Measurements from ENCODE around the gene NECTIN2.

Gene NECTIN2

GRCh38 chr19:44809577-44810233 lies 36.4 kb upstream of the NECTIN2 start:
- no peak for DNase-seq (ENCODE audit: insufficient read length)
- TF ChIP-seq POLR2A (IDR thresholded peaks at IDR 0.05; ENCODE audit: low read depth, low read length) (no peak), TAF1 (IDR thresholded peaks at IDR 0.05; ENCODE audit: borderline replicate concordance, low read depth, low read length) (no peak), POLR2AphosphoS5 (IDR thresholded peaks at IDR 0.05; ENCODE audit: low read depth, low read length) (no peak)
- FAIRE-seq = no peak

- DNase-seq (ENCODE audit: insufficient read length) = no peak
- FAIRE-seq = no peak
- TF ChIP-seq POLR2AphosphoS5 (IDR thresholded peaks at IDR 0.05; ENCODE audit: low read depth, low read length) (no peak), POLR2A (IDR thresholded peaks at IDR 0.05; ENCODE audit: low read depth, low read length) (no peak), TAF1 (IDR thresholded peaks at IDR 0.05; ENCODE audit: borderline replicate concordance, low read depth, low read length) (no peak)
Measured at GRCh38 chr19:44810234-44811121, 35.6 kb upstream of the NECTIN2 start.

GRCh38 chr19:44811122-44811419 lies 35.0 kb upstream of the NECTIN2 start:
- no peak for DNase-seq (ENCODE audit: insufficient read length)
- no peak for FAIRE-seq
- TF ChIP-seq POLR2A (IDR thresholded peaks at IDR 0.05; ENCODE audit: low read depth, low read length) = no peak
- TF ChIP-seq TAF1 (IDR thresholded peaks at IDR 0.05; ENCODE audit: borderline replicate concordance, low read depth, low read length) = no peak
- no peak for TF ChIP-seq POLR2AphosphoS5 (IDR thresholded peaks at IDR 0.05; ENCODE audit: low read depth, low read length)

GRCh38 chr19:44812142-44812718 lies 33.9 kb upstream of the NECTIN2 start:
- FAIRE-seq = no peak
- DNase-seq (ENCODE audit: insufficient read length) = no peak
- TF ChIP-seq TAF1 (IDR thresholded peaks at IDR 0.05; ENCODE audit: borderline replicate concordance, low read depth, low read length) (no peak), POLR2A (IDR thresholded peaks at IDR 0.05; ENCODE audit: low read depth, low read length) (no peak), POLR2AphosphoS5 (IDR thresholded peaks at IDR 0.05; ENCODE audit: low read depth, low read length) (no peak)

- TF ChIP-seq TAF1 (IDR thresholded peaks at IDR 0.05; ENCODE audit: borderline replicate concordance, low read depth, low read length) (no peak), POLR2A (IDR thresholded peaks at IDR 0.05; ENCODE audit: low read depth, low read length) (no peak), POLR2AphosphoS5 (IDR thresholded peaks at IDR 0.05; ENCODE audit: low read depth, low read length) (no peak)
- FAIRE-seq (no peak), DNase-seq (ENCODE audit: insufficient read length) (no peak)
Measured at GRCh38 chr19:44813070-44813840, 32.8 kb upstream of the NECTIN2 start.

GRCh38 chr19:44813841-44814470 lies 32.1 kb upstream of the NECTIN2 start:
- FAIRE-seq (no peak), DNase-seq (ENCODE audit: insufficient read length) (no peak)
- TF ChIP-seq POLR2A (IDR thresholded peaks at IDR 0.05; ENCODE audit: low read depth, low read length) (no peak), TAF1 (IDR thresholded peaks at IDR 0.05; ENCODE audit: borderline replicate concordance, low read depth, low read length) (no peak), POLR2AphosphoS5 (IDR thresholded peaks at IDR 0.05; ENCODE audit: low read depth, low read length) (no peak)

- FAIRE-seq (no peak), DNase-seq (ENCODE audit: insufficient read length) (no peak)
- no peak for TF ChIP-seq TAF1 (IDR thresholded peaks at IDR 0.05; ENCODE audit: borderline replicate concordance, low read depth, low read length)
- TF ChIP-seq POLR2AphosphoS5 (IDR thresholded peaks at IDR 0.05; ENCODE audit: low read depth, low read length) = no peak
Measured at GRCh38 chr19:44814517-44814916, 31.6 kb upstream of the NECTIN2 start.

- TF ChIP-seq TAF1 (IDR thresholded peaks at IDR 0.05; ENCODE audit: borderline replicate concordance, low read depth, low read length) (no peak), POLR2A (IDR thresholded peaks at IDR 0.05; ENCODE audit: low read depth, low read length) (no peak), POLR2AphosphoS5 (IDR thresholded peaks at IDR 0.05; ENCODE audit: low read depth, low read length) (no peak)
Measured at GRCh38 chr19:44816301-44816700, 29.8 kb upstream of the NECTIN2 start.

GRCh38 chr19:44817725-44818465 lies 28.2 kb upstream of the NECTIN2 start:
- no peak for DNase-seq (ENCODE audit: insufficient read length)
- no peak for FAIRE-seq
- no peak for TF ChIP-seq TAF1 (IDR thresholded peaks at IDR 0.05; ENCODE audit: borderline replicate concordance, low read depth, low read length)
- TF ChIP-seq POLR2AphosphoS5 (IDR thresholded peaks at IDR 0.05; ENCODE audit: low read depth, low read length) = no peak
- TF ChIP-seq POLR2A (IDR thresholded peaks at IDR 0.05; ENCODE audit: low read depth, low read length) = no peak

More at GRCh38 chr19:44816301-44816700, 29.8 kb upstream of the NECTIN2 start:
- FAIRE-seq (no peak), DNase-seq (ENCODE audit: insufficient read length) (no peak)

GRCh38 chr19:44818466-44819031 lies 27.5 kb upstream of the NECTIN2 start:
- FAIRE-seq = no peak
- TF ChIP-seq POLR2A (IDR thresholded peaks at IDR 0.05; ENCODE audit: low read depth, low read length) (no peak), POLR2AphosphoS5 (IDR thresholded peaks at IDR 0.05; ENCODE audit: low read depth, low read length) (no peak), TAF1 (IDR thresholded peaks at IDR 0.05; ENCODE audit: borderline replicate concordance, low read depth, low read length) (no peak)
- no peak for DNase-seq (ENCODE audit: insufficient read length)
